ENCODE measurements around the gene MAP2K1.

GRCh38 chr15:66452420-66452819, 65.7 kb downstream of the MAP2K1 start:
- no peak for TF ChIP-seq CTCF (IDR thresholded peaks at IDR 0.05 in 4 of 5, conservative IDR thresholded peaks at IDR 0.05 in 1 of 5)
- TF ChIP-seq POLR2A (IDR thresholded peaks at IDR 0.05), result no peak

Measured in gastrocnemius medialis (tissue), 4 donors.